ENCODE results near the gene RNF112.

The RNF112 gene

GRCh38 chr17:19377602-19378415 is 33.2 kb upstream of the RNF112 start:
- Mint-ChIP-seq H3K36me3 (ENCODE audit: low read depth) (peaks cover 22% of the 10 kb centered on the region), H3K27me3 (ENCODE audit: low read depth, poor library complexity) (no peaks in the 10 kb centered on the region), H3K27ac (peak overlapping the region; percentile 100), H3K4me3 (peak overlapping the region; percentile 93), H3K9me3 (no peaks in the 10 kb centered on the region), H3K4me1 (peaks cover 37% of the 10 kb centered on the region)
- TF ChIP-seq, protein P1, sequence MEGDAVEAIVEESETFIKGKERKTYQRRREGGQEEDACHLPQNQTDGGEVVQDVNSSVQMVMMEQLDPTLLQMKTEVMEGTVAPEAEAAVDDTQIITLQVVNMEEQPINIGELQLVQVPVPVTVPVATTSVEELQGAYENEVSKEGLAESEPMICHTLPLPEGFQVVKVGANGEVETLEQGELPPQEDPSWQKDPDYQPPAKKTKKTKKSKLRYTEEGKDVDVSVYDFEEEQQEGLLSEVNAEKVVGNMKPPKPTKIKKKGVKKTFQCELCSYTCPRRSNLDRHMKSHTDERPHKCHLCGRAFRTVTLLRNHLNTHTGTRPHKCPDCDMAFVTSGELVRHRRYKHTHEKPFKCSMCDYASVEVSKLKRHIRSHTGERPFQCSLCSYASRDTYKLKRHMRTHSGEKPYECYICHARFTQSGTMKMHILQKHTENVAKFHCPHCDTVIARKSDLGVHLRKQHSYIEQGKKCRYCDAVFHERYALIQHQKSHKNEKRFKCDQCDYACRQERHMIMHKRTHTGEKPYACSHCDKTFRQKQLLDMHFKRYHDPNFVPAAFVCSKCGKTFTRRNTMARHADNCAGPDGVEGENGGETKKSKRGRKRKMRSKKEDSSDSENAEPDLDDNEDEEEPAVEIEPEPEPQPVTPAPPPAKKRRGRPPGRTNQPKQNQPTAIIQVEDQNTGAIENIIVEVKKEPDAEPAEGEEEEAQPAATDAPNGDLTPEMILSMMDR (IDR thresholded peaks at IDR 0.05): no peak
- DNase-seq: peak; percentile 97

- peak within 1 kb of the TSS; percentile 100 for H3K27ac Mint-ChIP-seq
- peak within 1 kb of the TSS; percentile 93 for H3K4me3 Mint-ChIP-seq
- TF ChIP-seq, protein P1 (IDR thresholded peaks at IDR 0.05): no peak
- H3K36me3 Mint-ChIP-seq (ENCODE audit: low read depth): peaks cover 28% of the 10 kb centered on the region
- H3K27me3 Mint-ChIP-seq (ENCODE audit: low read depth, poor library complexity): no peaks in the 10 kb centered on the region
- no peaks in the 10 kb centered on the region for H3K9me3 Mint-ChIP-seq
- H3K4me1 Mint-ChIP-seq: peaks cover 41% of the 10 kb centered on the region
- peak; percentile 41 for DNase-seq
Observed at GRCh38 chr17:19378416-19379360, 32.3 kb upstream of the RNF112 start, which contains the start of gene MAPK7. Gene MAPK7, plus strand, starts transcription at chr17:19378498. Its CDS starts 403 bp downstream, at chr17:19378901.

DNA sequence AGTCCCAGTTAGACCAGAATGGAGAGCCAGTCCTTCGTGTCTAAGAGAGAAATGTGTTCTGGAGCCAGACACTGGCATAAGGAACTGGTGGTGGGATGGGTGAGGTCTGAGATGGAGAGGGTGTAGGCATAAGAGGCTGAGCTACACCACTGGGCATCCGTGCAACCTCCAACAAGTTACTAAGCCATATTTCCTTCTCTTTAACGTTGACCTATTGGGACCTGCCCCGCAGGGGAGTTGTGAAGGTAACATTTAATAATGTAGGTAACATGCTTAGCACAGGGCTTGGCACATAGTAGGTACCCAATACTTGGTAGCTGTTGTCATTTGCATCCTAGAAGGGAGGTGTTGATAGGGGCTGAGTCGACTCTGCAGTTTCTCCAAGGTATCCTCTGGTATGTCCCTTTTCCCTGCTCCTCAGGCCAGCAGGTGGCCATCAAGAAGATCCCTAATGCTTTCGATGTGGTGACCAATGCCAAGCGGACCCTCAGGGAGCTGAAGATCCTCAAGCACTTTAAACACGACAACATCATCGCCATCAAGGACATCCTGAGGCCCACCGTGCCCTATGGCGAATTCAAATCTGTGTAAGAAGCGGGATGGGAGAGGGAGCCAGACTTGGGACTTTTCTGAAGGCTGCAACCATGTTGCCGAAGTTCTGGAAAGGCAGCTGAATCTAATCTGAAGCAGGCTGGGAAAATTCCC is 31.5 kb upstream of the RNF112 start:
- TF ChIP-seq, protein P1 (IDR thresholded peaks at IDR 0.05): no peak

DNA sequence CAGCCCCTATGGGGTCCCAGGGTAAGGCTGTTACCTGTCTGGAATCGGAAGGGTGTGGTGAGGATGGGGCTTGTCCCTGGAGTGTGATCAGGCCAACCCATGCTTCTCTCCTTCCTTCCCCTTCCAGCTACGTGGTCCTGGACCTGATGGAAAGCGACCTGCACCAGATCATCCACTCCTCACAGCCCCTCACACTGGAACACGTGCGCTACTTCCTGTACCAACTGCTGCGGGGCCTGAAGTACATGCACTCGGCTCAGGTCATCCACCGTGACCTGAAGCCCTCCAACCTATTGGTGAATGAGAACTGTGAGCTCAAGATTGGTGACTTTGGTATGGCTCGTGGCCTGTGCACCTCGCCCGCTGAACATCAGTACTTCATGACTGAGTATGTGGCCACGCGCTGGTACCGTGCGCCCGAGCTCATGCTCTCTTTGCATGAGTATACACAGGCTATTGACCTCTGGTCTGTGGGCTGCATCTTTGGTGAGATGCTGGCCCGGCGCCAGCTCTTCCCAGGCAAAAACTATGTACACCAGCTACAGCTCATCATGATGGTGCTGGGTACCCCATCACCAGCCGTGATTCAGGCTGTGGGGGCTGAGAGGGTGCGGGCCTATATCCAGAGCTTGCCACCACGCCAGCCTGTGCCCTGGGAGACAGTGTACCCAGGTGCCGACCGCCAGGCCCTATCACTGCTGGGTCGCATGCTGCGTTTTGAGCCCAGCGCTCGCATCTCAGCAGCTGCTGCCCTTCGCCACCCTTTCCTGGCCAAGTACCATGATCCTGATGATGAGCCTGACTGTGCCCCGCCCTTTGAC is 30.3 kb upstream of the RNF112 start:
- TF ChIP-seq, protein P1 (IDR thresholded peaks at IDR 0.05): no peak
- Mint-ChIP-seq H3K27ac (no peak overlapping the region), H3K4me3 (peak overlapping the region; percentile 18)

More for the DNA sequence above, 31.5 kb upstream of the RNF112 start:
- peak overlapping the region; percentile 80 for H3K27ac Mint-ChIP-seq
- no peaks in the 10 kb centered on the region for H3K27me3 Mint-ChIP-seq (ENCODE audit: low read depth, poor library complexity)
- peaks cover 44% of the 10 kb centered on the region for H3K4me1 Mint-ChIP-seq
- H3K9me3 Mint-ChIP-seq: no peaks in the 10 kb centered on the region
- H3K4me3 Mint-ChIP-seq: peak overlapping the region; percentile 93
- no peak for DNase-seq
- H3K36me3 Mint-ChIP-seq (ENCODE audit: low read depth): peaks cover 34% of the 10 kb centered on the region

DNA sequence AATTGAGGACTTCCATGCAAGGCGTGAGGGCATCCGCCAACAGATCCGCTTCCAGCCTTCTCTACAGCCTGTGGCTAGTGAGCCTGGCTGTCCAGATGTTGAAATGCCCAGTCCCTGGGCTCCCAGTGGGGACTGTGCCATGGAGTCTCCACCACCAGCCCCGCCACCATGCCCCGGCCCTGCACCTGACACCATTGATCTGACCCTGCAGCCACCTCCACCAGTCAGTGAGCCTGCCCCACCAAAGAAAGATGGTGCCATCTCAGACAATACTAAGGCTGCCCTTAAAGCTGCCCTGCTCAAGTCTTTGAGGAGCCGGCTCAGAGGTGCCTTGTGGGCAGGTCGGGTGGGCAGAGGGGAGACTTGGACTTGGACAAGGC is 29.7 kb upstream of the RNF112 start:
- peaks cover 47% of the 10 kb centered on the region for H3K4me1 Mint-ChIP-seq
- DNase-seq: no peak
- H3K27ac Mint-ChIP-seq: no peak overlapping the region
- H3K9me3 Mint-ChIP-seq: no peaks in the 10 kb centered on the region
- TF ChIP-seq, protein P1 (IDR thresholded peaks at IDR 0.05): no peak
- H3K27me3 Mint-ChIP-seq (ENCODE audit: low read depth, poor library complexity): no peaks in the 10 kb centered on the region
- H3K4me3 Mint-ChIP-seq: no peak overlapping the region
- peaks cover 38% of the 10 kb centered on the region for H3K36me3 Mint-ChIP-seq (ENCODE audit: low read depth)

More for the DNA sequence above, 30.3 kb upstream of the RNF112 start:
- peaks cover 38% of the 10 kb centered on the region for H3K36me3 Mint-ChIP-seq (ENCODE audit: low read depth)
- no peaks in the 10 kb centered on the region for H3K27me3 Mint-ChIP-seq (ENCODE audit: low read depth, poor library complexity)
- peaks cover 49% of the 10 kb centered on the region for H3K4me1 Mint-ChIP-seq
- no peaks in the 10 kb centered on the region for H3K9me3 Mint-ChIP-seq
- DNase-seq: no peak

Data from nephron progenitor cell (in vitro differentiated cells).